ENCODE results near the gene RLF.

Gene RLF

DNA sequence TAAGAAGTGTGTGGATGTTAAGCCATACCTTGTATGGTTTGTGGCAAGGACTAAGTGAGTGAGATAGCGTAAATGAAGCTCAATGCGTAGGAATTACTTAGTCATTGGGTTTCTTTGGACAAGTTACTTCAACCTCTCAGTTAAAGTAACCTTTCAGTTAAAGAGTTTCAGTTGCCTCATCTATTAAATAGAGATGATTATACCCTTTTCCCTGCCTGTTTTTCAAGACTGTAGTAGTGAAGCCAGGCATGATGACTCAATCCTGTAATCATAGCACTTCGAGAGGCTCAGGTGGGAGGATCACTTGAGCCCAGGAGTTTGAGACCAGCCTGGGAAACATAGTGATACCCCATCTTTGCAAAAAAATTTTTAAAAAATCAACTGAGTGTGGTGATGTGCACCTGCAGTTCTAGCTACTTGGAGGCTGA lies 103.2 kb downstream of the RLF start:
- DNase-seq = no peak
- in situ Hi-C loops (cut with MboI; ENCODE audit: low pct_unique_long_range_greater_than_20kb, low sequenced_read_pairs) = no loop called here

DNA sequence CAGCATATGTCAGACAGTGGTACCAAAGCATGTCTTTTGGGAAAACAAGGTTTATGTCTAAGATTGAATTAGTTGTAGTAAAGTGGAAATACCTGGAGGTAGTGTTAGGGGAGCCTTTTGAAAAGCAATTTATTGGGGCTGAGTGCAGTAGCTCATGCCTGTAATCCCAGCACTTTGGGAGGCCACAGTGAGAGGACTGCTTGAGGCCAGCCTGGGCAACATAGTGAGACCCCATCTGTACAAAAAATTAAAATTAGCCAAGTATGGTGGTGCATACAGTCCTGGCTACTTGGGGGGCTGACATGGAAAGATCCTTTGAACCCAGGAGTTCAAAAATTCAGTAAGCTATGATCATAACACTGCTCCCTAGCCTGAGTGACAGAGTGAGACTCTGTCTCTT lies 104.1 kb downstream of the RLF start:
- DNase-seq = no peak
- in situ Hi-C loops (cut with MboI; ENCODE audit: low pct_unique_long_range_greater_than_20kb, low sequenced_read_pairs) = no loop called here

DNA sequence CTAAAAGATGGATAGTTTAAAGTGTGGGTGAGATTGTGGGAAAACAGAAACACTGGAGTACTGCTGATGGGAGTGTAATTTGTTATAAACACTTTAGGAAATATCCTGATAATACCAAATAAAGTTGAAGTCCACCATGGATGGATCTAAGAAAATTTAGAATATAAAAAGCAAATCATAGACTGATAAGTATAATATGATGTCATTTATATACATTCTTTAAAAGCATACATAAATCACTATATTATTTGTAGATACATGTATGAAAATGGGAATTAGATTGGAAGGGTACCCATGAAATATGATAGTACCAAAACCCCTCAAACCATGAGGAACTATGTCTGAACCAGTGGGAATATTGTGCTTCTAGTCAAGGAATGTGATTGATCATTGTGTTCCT lies 104.7 kb downstream of the RLF start:
- DNase-seq = no peak
- in situ Hi-C loops (cut with MboI; ENCODE audit: low pct_unique_long_range_greater_than_20kb, low sequenced_read_pairs) = no loop called here

DNA sequence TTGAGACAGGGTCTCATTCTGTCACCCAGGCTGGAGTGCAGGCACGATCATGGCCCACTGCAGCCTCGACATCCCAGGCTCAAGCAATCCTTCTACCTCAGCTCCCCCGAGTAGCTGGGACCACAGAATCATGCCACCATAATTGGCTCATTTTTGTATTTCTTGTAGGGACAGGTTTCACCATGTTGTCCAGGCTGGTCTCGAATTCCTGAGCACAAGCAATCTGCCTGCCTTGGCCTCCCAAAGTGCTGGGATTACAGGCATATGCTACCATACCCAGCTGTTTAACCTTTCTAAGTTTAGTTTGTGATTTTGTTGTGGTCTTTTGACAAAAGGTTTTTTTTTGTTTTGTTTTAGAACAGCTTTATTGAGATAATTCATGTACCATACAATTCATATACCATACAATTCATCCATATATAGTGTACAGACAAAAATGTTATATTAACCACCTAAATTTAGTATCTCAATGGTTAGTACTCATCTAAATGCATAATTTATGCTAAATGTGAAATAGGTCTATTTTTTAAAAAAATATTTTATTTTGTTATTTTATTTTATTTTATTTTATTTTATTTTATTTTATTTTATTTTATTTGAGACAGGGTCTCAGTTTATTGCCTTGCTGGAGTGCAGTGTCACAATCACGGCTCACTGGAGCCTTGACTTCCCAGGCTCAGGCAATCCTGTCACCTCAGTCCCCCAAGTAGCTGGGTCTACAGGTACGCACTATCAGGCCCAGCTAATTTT lies 105.8 kb downstream of the RLF start:
- in situ Hi-C loops (cut with MboI; ENCODE audit: low pct_unique_long_range_greater_than_20kb, low sequenced_read_pairs) = no loop called here
- no peak for DNase-seq

DNA sequence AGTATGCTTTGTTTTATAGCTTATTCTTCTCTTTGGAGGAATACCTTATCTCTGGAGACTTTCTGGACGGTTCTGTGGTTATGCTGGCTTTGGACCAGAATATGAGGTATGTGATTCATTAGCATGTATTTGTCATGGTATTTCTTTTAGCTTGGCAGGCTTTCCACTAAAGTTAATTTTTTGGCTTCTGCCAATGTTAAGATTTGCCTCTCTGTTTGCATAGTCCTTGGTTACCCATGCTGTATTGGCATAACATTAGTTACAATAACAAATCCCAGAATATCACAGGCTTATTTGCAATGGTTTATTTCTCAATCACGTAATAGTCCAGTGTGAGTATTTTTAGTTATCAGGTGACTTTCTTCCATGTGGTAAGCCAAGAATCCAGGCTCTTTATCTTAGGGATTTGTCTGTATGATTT lies 106.6 kb downstream of the RLF start:
- DNase-seq = no peak
- in situ Hi-C loops (cut with MboI; ENCODE audit: low pct_unique_long_range_greater_than_20kb, low sequenced_read_pairs) = no loop called here

DNA sequence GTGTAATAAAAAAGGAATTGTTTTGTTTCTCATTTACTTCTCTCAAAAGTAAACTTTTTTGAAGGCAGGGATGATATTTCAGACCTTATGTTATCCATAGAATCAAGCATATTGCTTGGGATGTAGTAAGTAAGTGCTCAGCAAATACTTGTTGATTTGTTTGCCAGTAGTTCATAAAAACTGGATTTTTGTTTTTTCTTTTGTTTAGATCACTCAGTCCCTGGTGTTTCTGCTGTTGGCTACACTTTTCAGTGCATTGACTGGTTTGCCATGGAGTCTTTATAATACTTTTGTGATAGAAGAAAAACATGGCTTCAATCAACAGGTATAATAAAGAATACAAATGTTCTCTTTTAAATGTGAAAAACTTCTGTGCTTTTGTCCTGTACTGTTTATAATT lies 107.0 kb downstream of the RLF start:
- DNase-seq = no peak
- in situ Hi-C loops (cut with MboI; ENCODE audit: low pct_unique_long_range_greater_than_20kb, low sequenced_read_pairs) = no loop called here

DNA sequence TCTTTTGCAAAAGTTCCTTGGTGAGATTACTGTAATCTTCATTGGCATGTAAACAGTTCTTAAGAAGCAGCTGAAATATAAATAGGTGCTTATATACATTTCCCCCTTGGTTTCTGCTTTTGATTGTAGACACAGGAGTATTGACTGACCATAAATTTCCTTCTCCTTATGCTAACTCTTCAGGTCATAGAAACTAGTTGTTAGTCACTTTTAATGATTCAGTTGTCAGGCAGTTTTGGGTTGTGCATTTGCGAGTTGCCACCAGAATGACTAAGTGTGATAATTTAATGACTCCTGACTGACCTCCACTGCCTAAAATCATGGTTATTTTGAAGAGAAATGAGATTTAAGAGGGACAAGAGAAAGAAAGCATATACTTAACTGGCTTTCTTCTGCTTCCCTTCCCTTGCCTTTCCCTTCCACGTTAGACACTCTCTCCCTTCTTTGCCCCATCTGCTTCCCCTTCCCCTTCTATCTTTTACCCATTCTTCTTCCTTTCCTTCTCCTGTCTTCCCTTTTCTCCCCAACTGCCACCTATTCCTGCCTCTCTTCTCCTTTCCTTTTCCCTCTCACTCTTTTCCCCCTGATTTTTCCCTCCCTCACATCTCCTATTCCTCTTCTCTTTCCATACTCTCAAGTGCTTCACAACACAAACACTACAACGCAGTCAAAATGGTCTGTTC lies 109.1 kb downstream of the RLF start:
- no peak for DNase-seq
- in situ Hi-C loops (cut with MboI; ENCODE audit: low pct_unique_long_range_greater_than_20kb, low sequenced_read_pairs) = no loop called here

DNA sequence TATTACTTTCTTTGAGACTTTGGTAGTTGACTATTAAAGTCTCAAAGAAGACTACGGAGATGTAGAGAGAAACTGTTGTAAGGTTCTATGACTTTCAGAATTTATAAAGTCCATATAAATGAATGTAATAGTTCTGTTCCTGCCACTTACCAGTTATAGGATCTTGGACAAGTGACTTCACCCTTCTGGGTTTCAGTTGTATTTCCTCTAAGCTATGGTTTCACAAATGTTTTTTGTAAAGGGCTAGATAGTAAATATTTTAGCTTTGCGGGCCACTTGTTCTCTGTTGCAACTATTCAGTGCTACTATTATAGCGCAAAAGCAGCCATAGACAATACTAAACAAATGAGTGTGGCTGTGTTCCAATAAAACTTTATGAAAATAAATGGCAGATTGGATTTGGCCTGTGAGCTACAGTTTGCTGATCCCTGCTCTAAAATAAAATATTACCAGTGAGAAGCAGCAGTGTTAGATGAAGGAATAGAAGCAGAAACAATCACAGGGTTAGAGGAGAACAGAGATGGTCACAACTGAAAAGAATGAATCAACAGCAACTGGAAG lies 111.5 kb downstream of the RLF start:
- DNase-seq = no peak
- in situ Hi-C loops (cut with MboI; ENCODE audit: low pct_unique_long_range_greater_than_20kb, low sequenced_read_pairs) = no loop called here

DNA sequence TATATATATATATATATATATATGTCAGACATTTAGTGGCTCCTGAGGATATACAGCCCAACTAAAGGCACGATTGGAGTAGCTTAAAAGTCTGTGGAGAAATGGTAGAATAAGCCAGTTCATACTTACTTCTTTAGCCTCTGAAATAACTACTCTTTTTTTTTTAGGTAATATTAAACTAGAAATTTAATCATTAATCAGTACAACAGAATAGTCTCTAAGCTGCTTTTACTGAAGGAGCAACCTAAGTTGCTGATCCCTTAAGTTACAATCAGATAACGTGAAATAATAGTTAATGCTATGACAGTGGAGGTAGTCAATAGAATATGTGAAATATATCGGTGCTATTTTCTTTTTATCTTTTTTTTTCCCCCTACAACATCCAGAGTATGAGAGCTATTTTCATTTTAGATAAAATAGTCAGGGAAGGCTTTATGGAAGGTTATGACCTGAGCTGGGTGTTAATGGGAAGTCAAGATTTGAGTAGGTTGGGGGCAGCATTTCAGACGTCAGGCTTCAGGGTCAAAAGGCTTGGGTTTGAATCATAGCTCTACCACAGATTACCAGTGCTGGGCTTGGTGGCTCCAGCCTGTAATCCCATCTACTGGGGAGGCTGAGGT lies 112.5 kb downstream of the RLF start:
- no peak for DNase-seq
- in situ Hi-C loops (cut with MboI; ENCODE audit: low pct_unique_long_range_greater_than_20kb, low sequenced_read_pairs) = no loop called here

DNA sequence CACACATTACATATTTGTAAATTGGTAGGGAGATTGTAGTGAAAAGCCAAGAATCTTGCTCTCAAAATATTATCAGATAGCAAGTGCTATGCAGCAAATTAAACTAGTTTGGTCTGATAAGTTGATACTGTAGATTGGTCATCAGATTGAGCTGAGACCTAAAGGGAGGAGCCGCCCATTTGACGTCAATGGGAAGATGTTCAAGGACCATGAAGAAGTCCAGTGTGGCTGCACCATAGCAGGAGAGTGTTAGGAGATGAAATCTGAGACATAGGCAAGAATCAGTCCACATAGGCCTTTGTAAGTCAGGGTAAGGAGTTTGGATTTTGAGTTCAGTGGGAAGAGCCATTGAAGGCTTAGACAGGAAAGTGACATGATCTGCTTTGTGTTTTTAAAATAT lies 113.1 kb downstream of the RLF start:
- in situ Hi-C loops (cut with MboI; ENCODE audit: low pct_unique_long_range_greater_than_20kb, low sequenced_read_pairs) = no loop called here
- no peak for DNase-seq

DNA sequence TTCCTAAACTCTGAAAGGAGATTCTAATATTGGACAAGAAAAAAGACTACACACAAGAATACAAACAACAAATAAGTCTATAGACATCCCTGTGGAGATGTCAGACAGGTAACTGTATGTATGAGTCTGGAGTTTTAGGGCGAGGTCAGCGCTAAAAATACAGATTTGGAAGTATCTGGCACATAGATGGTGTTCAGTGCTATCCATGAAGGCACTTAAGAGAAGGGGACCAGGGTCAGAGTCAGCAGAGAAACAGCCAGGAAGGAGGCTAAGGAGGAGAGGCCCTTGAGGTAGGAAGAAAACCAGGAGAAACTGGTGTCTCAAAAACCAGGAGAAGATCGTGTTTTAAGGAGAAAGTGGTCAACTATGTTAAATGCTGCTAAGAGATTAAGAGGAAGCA lies 114.9 kb downstream of the RLF start:
- in situ Hi-C loops (cut with MboI; ENCODE audit: low pct_unique_long_range_greater_than_20kb, low sequenced_read_pairs) = no loop called here
- DNase-seq = no peak

DNA sequence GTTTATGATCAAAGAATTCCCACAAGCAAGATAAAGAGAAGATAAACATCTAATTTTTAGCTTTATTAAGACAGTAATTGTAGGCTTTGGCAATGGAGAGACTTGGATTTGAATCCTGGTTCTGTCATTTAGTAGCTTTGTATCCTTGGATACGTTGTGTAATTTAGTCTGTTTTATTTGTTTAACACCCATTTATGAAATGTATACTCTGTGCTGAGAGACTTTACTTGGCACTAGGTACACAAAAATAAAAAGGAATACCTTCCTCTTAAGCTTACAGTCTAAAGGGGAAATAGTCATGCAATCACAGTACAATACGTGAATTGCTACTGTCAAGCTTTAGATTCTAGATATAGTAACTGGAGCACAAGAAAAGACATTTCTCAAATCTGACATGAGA lies 120.7 kb downstream of the RLF start:
- in situ Hi-C loops (cut with MboI; ENCODE audit: low pct_unique_long_range_greater_than_20kb, low sequenced_read_pairs) = no loop called here
- no peak for DNase-seq
